GM19397 (cell line): ENCODE data around the gene USP43.

ENCODE experiments used
- ATAC-seq: cut with Tn5 transposase; IDR thresholded peaks from one replicate; pipeline ENCODE4 v1.9.1; 2021; ENCODE audit warnings: mild to moderate bottlenecking, moderate library complexity; ENCODE audit not compliant: unreplicated experiment

USP43 gene

DNA sequence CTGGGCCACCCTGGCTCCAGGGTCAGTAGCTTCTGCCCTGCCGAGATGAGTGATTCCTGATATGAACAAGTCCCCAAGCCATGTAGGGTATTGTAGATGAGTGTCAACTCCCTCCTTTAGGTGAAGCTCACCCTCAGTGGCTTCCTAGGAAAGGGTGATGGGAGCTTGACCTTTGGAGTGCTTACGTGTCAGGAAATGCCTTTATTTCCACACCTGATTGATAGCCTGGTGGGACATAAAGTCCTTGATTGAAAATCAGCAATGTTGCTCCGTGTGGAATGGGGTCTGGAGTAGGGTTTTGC lies 58.4 kb downstream of the USP43 start:
- ATAC-seq, result no peak

DNA sequence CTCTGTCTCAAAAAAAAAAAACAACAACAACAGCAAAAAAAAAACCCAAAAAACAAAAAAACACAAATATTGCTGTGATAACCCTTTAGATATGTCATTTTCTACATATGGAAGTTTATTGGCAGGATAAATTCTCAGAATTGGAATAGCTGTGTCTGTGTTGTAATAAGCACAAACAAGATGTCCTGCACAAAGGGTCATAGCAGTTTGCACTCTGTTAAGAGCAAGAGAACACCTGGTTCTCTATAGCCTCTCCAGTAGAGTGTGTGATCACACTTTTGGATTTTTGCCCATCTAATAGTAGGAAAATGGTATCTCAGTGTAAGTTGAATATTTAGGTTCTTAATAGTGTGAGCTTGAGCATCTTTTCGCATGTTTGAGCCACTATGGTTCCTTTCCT lies 60.4 kb downstream of the USP43 start:
- no peak for ATAC-seq

GRCh38 chr17:9707948-9708347 lies 62.6 kb downstream of the USP43 start:
- no peak for ATAC-seq

- ATAC-seq, result no peak
Observed at GRCh38 chr17:9714801-9715200, 69.5 kb downstream of the USP43 start.

- ATAC-seq, result no peak
Observed at GRCh38 chr17:9715503-9716016, 70.2 kb downstream of the USP43 start.

DNA sequence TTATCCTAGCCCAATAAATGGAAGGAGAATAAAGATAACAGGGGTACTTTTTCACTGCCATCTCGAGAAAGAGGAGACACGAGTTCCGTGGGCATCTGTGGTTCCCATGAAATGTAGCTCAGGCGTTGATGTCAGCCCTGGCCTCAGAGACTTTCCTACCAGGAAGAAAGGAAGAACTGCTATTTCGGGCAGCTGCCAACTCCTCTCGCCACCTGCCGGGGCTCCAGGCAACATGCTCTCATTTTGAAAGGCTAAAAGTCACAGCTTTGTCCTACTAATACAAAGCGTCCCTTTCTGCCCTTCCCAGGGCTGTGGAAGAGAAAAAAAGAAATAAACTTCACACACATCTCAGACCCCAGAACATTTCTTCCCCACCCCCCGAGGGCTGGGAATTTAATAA lies 80.3 kb downstream of the USP43 start:
- no peak for ATAC-seq

DNA sequence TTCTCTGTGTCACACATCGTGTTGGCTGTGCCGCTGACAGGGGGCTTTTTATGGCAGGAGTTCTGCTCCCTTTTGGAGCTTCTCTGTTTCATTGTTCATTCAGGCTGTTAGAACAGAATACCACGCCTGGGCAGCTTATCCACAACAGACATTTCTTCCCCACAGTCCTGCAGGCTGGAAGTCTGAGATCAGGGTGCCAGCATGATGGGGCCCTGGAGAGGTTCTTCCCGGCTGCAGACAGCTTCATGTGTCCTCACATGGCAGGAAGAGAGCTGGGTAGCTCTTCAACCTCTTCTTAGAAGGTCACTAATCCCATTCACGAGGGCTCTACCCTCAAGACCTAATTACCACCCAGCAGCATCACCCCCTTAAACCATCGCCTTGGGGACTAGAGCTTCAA lies 81.0 kb downstream of the USP43 start:
- no peak for ATAC-seq

DNA sequence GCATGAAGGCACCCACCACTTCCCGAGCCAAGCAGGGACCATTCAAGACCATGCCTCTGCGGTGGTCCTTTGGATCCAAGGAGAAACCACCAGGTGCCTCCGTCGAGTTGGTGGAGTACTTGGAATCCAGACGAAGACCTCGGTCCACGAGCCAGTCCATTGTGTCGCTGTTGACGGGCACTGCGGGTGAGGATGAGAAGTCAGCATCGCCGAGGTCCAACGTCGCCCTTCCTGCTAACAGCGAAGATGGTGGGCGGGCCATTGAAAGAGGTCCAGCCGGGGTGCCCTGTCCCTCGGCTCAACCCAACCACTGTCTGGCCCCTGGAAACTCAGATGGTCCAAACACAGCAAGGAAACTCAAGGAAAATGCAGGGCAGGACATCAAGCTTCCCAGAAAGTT lies 82.7 kb downstream of the USP43 start:
- no peak for ATAC-seq

GRCh38 chr17:9728564-9728963 lies 83.2 kb downstream of the USP43 start:
- ATAC-seq, result no peak

DNA sequence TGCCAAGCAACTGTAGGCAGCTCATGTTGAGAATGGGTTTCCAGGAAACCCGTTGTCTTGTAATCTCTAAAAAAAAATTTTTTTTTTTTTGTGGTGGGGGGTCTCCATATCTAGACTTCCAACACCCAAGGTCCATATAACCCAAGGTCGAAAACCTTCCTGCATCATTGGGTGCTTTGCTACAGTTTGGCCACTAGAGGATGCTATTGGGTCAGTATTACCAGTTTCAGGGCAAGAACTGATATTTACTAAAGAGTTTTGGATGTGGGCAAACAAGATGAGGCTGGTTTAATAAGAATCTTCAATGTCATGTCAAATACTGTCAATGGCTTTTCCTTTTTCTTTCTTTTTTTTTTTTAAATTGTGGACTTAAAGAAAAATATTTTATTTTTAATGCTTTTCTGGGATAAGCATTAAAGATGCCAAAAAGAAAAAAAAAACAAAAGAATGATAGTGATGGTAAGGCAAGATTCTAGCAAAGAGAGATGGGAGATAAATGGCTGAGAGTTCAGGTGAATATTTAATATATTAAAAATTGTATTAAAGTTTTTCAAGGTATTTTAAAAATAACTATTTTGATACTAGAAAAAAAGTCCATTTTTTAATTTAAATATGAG lies 83.8 kb downstream of the USP43 start:
- ATAC-seq, result no peak

DNA sequence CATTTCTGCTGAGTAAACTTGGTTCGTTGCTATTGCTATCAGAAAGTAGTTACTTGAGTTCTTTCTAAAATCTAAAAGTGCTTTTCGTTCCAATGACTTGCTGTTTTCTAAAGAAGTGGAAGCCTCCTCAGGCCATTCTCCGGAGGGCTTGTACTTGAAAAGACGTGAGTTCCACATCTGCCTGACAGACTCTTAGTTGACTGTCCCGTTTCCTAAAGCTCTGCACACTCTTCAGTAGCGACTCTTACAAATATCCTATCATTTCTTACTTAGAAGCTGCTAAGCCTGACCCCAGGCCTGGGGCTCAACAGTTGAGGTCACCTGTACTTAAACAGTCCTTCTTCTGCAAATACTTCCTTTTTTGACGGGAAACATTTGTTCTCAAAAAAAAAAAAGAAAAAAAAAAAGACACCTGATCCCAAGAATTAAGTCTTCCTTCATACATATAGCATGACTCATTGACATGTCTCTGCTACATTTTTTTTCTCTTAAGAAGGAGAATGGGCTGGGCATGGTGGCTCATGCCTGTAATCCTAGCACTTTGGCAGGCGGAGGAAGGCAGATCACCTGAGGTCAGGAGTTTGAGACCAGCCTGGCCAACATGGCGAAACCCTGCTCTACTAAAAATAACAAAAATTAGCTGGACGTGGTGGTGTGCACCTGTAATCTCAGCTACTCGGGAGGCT lies 84.6 kb downstream of the USP43 start:
- ATAC-seq, result no peak

- ATAC-seq, result no peak
Observed at GRCh38 chr17:9750524-9750923, 105.2 kb downstream of the USP43 start.

DNA sequence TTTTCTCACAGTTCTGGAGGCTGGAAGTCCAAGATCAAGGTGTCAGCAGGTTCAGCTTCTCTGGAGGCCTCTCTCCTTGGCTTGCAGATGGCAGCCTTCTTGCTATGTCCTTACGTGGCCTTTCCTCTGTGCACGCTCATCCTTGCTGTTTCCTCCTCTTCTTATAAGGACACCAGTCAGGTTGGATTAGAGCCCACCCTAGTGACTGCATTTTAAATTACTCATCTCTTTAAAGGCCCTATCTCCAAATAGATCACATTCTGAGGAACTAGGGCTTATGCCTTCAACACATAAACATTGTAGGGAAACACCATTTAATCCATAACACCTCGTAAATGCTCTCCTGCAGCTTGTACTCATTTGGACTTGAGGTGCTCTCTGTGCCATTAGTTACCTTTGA lies 109.8 kb downstream of the USP43 start:
- ATAC-seq, result no peak

DNA sequence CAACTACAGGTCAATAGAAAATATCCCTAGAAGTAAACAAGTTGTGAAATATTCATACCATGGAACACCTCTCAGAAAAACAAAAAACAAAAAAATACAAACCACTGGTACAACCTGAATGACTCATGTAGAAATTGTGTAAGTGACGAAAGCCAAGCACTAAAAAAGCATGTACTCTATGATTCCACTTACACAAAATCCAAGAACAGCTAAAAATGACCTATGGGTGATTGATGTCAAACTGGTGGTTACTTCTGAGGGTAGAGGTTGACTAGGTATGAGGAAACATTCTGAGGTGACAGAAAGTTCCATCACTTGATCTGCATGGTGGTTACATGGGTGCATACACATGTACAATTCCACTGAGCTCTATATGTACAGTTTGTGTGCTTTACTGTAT lies 114.9 kb downstream of the USP43 start:
- no peak for ATAC-seq

GRCh38 chr17:9763643-9764042 lies 118.3 kb downstream of the USP43 start:
- no peak for ATAC-seq

- ATAC-seq, result no peak
Observed at GRCh38 chr17:9765322-9765721, 120.0 kb downstream of the USP43 start.

DNA sequence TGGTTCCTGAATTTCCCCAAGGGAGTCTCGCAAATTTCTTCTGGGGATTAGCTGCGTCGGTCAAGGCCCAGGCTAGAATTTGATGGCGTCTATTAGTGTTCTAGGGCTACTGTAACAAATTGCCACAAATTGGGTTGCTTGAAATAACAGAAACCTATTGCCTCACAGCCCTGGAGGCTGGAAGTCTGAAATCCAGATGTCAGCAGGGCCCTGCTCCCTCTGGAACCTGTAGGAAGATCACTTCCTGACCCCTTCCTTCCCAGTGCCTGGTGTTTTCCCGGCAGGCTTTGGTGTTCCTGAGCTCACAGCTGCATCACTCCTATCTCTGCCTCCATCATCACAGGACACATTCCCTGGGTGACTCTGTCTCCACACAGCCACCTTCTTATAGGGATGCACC lies 121.7 kb downstream of the USP43 start:
- no peak for ATAC-seq

- ATAC-seq, result no peak
Observed at GRCh38 chr17:9767432-9767991, 122.2 kb downstream of the USP43 start.

DNA sequence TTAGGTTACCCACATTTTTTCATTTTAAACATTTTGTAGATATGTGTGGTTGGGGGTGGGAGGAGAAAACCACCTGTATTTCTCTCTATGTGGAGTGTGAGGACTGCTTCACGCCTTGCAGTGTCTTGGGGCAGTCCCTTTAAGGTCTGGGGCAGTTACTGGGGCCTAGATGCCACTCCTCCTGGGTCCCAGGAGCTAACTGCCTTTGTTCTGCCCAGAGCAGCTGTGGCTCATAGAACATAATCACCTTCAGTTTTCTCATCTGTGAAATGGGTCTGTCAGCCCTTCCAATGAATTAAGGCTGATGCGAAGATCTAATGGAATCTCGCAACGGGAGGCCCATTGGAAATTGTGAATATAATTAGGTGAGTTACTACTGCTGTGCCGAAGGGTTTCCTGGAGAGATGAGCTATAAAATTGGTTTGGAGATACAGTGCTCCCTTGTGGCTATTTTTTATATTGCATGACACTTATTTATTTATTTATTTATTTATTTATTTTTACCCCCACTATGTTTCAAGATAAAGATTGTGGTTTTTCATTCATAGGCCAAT lies 123.1 kb downstream of the USP43 start:
- ATAC-seq, result no peak

- no peak for ATAC-seq
Observed at GRCh38 chr17:9769036-9769695, 123.8 kb downstream of the USP43 start.

DNA sequence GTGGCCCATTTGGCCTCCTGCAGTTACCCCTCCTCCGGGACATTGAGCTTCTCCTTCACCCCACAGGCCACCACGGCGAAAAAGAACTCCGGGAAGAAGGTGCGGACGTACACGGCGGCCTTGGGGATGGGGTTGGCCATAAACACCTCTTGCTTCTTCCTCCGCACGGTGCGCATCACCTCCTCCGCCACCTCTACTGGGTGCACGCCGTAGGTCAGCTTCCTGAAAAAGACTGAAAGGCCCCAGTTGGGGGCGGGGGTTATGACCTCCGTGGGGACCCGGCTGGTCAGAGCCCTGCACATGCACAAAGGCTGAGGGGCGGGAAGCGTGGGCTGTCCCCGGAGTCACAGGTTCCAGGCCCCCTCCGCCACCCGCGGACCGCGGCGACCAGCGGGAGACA lies 126.1 kb downstream of the USP43 start:
- no peak for ATAC-seq

- ATAC-seq, result no peak
Observed at GRCh38 chr17:9772658-9773057, 127.3 kb downstream of the USP43 start.
